HEK293 (cell line): ENCODE data around the gene NDUFA8.

Source experiments
- ZNF416 ChIP-seq: fragments of 450-650 bp; formaldehyde crosslinking; IDR thresholded peaks from 2 replicates; pipeline ENCODE4 v1.5.1; 2016; ENCODE audit warnings: missing biosample characterization, missing genetic modification characterization
- ZNF558 ChIP-seq: fragments of 450-650 bp; formaldehyde crosslinking; IDR thresholded peaks from 2 replicates; pipeline ENCODE4 v1.5.1; 2016; ENCODE audit warnings: missing biosample characterization, missing genetic modification characterization
- TF ChIP-seq, protein P1 (sequence below): fragments of 450-650 bp; formaldehyde crosslinking; IDR thresholded peaks from 2 replicates; pipeline ENCODE4 v1.5.1; 2016; ENCODE audit warnings: missing biosample characterization, missing genetic modification characterization

GRCh38 chr9:122180633-122181032, 21.1 kb upstream of the NDUFA8 start:
- TF ChIP-seq, protein P1, sequence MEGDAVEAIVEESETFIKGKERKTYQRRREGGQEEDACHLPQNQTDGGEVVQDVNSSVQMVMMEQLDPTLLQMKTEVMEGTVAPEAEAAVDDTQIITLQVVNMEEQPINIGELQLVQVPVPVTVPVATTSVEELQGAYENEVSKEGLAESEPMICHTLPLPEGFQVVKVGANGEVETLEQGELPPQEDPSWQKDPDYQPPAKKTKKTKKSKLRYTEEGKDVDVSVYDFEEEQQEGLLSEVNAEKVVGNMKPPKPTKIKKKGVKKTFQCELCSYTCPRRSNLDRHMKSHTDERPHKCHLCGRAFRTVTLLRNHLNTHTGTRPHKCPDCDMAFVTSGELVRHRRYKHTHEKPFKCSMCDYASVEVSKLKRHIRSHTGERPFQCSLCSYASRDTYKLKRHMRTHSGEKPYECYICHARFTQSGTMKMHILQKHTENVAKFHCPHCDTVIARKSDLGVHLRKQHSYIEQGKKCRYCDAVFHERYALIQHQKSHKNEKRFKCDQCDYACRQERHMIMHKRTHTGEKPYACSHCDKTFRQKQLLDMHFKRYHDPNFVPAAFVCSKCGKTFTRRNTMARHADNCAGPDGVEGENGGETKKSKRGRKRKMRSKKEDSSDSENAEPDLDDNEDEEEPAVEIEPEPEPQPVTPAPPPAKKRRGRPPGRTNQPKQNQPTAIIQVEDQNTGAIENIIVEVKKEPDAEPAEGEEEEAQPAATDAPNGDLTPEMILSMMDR (tag by site-specific recombination): no peak
- no peak for TF ChIP-seq ZNF416 (tag by site-specific recombination)
- no peak for TF ChIP-seq ZNF558 (tag by site-specific recombination)
